ENCODE data around the gene SERPINB6. TPM values are rescaled to one million over a fixed set of nuclear protein-coding genes. Genes with fewer than 3 reads are reported as not detected.
"Not testable (repeated sequence)": the region's sequence is repeated elsewhere in the genome, so short reads cannot be mapped to it uniquely, and the experiment has no call there.

SERPINB6 gene
- total RNA-seq, 1 experiment from 2014 or later, result 62.5 TPM

DNA sequence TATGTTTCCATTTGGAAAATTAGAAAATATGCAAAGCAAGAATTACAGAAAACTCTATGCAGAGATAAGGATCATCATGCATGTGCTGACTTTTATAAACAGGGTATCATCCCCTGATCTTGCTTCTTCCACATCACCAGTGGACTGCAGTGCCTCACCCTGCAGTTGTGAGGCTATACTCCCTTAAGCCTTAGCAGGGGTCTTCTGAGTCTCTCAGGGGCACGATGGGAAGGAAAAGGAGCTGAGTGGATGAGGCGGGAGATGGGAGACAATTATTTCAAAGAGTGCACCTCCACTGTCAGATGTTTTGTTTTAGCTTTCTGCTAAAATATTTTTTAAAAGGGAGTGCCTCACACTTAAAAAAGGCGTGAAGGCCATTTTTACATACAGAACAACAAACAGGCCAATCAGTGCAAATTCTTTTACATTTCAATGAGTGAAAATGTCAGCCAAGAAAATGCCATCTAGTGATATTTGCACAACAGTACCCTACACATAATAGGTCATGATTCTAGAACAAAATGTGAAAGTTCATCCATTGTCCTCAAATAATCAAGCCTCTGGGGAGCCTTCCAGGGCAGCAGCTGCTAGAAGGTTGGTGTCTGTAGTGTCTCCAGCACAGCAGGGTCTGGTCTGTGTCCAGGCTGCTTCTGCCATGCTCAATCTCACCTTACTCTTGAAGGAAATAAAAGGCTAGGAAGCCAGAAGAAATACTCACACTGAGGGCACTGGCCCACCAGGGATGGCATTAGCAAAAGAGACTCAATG lies 55.0 kb downstream of the SERPINB6 start:
- no peaks in the 10 kb centered on the region for H3K27me3 ChIP-seq
- no peaks in the 10 kb centered on the region for H3K9me3 ChIP-seq (replicated peaks)
- DNase-seq, result peak in 1 of 2 experiments; percentile 17
- H3K4me1 ChIP-seq, result peaks cover 2% of the 10 kb centered on the region
- H3K4me3 ChIP-seq, result no peak overlapping the region
- no peak overlapping the region for H3K27ac ChIP-seq
- H3K36me3 ChIP-seq, result no peaks in the 10 kb centered on the region

DNA sequence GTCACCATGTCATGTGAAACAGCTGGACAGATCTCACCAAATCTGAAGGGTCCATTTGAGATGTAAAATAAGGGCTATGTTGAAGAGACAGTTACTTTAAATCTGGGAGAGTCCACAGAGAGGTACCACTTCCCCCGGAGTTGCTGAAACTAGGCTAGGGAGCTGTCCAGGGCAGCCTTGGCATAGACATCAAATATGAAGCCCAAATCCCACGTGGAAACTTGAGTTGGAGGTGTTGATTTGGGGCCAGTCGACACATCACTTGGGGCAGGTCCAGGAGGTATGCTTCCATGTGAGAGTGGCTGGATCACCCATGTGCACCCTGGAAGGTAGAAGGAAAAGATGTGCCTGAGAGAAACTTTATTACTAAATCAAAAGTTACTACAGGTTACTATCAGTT lies 56.2 kb downstream of the SERPINB6 start:
- no peaks in the 10 kb centered on the region for H3K36me3 ChIP-seq
- H3K27ac ChIP-seq, result no peak overlapping the region
- H3K9me3 ChIP-seq (replicated peaks), result no peaks in the 10 kb centered on the region
- H3K4me3 ChIP-seq, result no peak overlapping the region
- peaks cover 9% of the 10 kb centered on the region for H3K4me1 ChIP-seq
- DNase-seq, result no peak
- no peaks in the 10 kb centered on the region for H3K27me3 ChIP-seq

DNA sequence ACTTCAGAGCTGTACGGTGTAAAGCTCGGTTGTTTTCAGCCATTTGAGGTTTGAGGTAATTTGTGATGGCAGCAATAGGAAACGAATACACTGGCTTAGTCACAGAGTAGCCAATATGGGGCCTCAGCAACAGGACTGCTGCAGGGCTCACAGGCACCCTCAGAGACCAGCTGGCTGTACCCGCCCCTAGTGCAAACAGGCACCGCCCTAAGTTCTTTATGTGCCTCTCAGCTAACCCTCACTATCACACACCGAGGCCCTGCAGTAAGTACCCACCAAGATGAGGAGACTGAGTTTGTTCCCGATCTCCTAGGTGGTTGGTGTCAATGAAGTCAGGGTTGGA lies 57.1 kb downstream of the SERPINB6 start:
- Histone ChIP-seq H3K27me3 (no peaks in the 10 kb centered on the region), H3K4me1 (peaks cover 9% of the 10 kb centered on the region), H3K27ac (no peak overlapping the region), H3K4me3 (no peak overlapping the region), H3K9me3 (replicated peaks) (no peaks in the 10 kb centered on the region), H3K36me3 (no peaks in the 10 kb centered on the region)
- DNase-seq, result peak in 1 of 2 experiments; percentile 22

- DNase-seq, result no peak
Observed at GRCh38 chr6:2913621-2914317, 57.6 kb downstream of the SERPINB6 start.

GRCh38 chr6:2911171-2911570 lies 60.2 kb downstream of the SERPINB6 start:
- no peaks in the 10 kb centered on the region for H3K27me3 ChIP-seq
- H3K27ac ChIP-seq, result no peak overlapping the region
- H3K4me1 ChIP-seq, result peaks cover 14% of the 10 kb centered on the region
- peak; percentile 14 to 56 for DNase-seq
- no peak overlapping the region for H3K4me3 ChIP-seq
- no peaks in the 10 kb centered on the region for H3K36me3 ChIP-seq
- no peaks in the 10 kb centered on the region for H3K9me3 ChIP-seq (replicated peaks)

More at GRCh38 chr6:2913621-2914317, 57.6 kb downstream of the SERPINB6 start:
- Histone ChIP-seq H3K36me3 (no peaks in the 10 kb centered on the region), H3K4me3 (no peak overlapping the region), H3K9me3 (replicated peaks) (no peaks in the 10 kb centered on the region), H3K4me1 (peaks cover 9% of the 10 kb centered on the region), H3K27me3 (no peaks in the 10 kb centered on the region), H3K27ac (no peak overlapping the region)

GRCh38 chr6:2909718-2910117 lies 61.6 kb downstream of the SERPINB6 start:
- DNase-seq, result no peak
- Histone ChIP-seq H3K27ac (no peak overlapping the region), H3K4me1 (peaks cover 14% of the 10 kb centered on the region), H3K4me3 (no peak overlapping the region), H3K9me3 (replicated peaks) (no peaks in the 10 kb centered on the region), H3K27me3 (no peaks in the 10 kb centered on the region), H3K36me3 (no peaks in the 10 kb centered on the region)

DNA sequence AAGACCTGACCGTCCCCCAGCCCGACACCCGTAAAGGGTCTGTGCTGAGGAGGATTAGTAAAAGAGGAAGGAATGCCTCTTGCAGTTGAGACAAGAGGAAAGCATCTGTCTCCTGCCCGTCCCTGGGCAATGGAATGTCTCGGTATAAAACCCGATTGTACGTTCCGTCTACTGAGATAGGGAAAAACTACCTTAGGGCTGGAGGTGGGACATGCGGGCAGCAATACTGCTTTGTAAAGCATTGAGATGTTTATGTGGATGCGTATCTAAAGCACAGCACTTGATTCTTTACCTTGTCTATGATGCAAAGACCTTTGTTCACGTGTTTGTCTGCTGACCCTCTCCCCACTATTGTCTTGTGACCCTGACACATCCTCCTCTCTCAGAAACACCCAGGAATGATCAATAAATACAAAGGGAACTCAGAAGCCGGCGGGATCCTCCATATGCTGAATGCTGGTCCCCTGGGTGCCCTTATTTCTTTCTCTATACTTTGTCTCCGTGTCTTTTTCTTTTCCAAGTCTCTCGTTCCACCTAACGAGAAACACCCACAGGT lies 62.2 kb downstream of the SERPINB6 start:
- not testable (repeated sequence) for H3K4me3 ChIP-seq; DNase-seq; H3K27me3 ChIP-seq; H3K36me3 ChIP-seq; H3K27ac ChIP-seq; H3K9me3 ChIP-seq (replicated peaks)
- peaks cover 14% of the 10 kb centered on the region for H3K4me1 ChIP-seq

DNA sequence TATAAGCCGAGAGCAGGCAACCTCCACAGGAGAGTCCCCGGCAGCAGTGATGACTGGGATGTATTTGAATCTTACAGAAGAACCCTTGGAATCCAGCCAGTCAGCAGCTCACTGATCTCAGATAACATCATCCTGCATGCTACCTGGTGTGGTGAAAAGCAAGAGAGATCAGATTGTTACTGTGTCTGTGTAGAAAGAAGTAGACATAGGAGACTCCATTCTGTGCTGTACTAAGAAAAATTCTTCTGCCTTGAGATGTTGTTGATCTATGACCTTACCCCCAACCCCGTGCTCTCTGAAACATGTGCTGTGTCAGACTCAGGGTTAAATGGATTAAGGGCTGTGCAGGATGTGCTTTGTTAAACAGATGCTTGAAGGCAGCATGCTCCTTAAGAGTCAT lies 62.9 kb downstream of the SERPINB6 start:
- H3K27me3 ChIP-seq; H3K27ac ChIP-seq; H3K9me3 ChIP-seq (replicated peaks); H3K36me3 ChIP-seq; H3K4me3 ChIP-seq: not testable (repeated sequence)
- DNase-seq, result peak; percentile 15 to 37
- peaks cover 14% of the 10 kb centered on the region for H3K4me1 ChIP-seq

GRCh38 chr6:2903411-2904185 lies 67.8 kb downstream of the SERPINB6 start:
- H3K36me3 ChIP-seq; H3K27me3 ChIP-seq; H3K9me3 ChIP-seq (replicated peaks); H3K27ac ChIP-seq; DNase-seq; H3K4me3 ChIP-seq; H3K4me1 ChIP-seq: not testable (repeated sequence)

DNA sequence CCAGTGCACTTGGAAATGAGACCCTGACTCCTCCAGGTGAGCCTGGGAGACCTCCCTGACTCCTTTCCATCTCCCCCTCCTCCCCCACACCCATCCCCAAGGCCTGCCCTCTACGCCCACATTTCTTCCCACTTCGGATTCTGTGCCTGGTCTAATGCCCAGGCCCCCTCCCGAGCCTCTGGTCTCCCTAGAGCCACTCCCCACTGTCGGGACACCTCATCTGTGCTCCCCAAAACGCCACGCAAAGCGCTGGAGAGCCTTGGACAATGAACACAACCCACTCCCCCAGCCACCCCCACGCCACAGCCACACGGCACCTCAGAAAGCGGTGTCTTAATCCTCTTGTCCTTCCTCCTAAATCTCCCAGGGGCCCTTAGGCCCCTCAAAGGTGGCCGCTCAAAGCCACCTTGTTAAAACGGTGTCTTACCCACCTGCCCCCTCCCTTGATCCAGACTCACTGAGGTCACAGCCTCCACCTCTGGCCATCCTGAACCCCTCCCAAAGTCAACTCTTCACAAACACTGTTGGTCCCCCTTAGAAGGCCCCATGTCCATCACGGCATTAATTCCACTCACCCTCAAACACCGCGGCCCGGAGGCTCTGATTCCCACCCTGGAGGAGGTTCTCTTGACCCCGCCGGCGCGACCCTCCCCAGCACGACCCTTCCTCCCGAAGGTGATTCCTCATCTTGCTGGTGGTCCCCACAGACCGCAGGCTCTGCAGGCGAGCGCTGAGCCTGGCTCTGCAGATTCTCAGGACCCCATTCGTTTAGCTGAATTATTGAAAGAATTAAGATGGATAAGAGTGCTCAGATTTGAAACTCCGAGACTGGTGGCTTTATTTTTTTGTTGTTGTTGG lies 69.5 kb downstream of the SERPINB6 start:
- H3K4me3 ChIP-seq; DNase-seq; H3K4me1 ChIP-seq; H3K36me3 ChIP-seq; H3K27me3 ChIP-seq; H3K27ac ChIP-seq; H3K9me3 ChIP-seq (replicated peaks): not testable (repeated sequence)

- Histone ChIP-seq H3K36me3 (no peaks in the 10 kb centered on the region), H3K4me3 (no peak overlapping the region), H3K27me3 (no peaks in the 10 kb centered on the region), H3K9me3 (replicated peaks) (no peaks in the 10 kb centered on the region), H3K27ac (no peak overlapping the region), H3K4me1 (no peaks in the 10 kb centered on the region)
- no peak for DNase-seq
Observed at GRCh38 chr6:2900821-2901644, 70.3 kb downstream of the SERPINB6 start.

DNA sequence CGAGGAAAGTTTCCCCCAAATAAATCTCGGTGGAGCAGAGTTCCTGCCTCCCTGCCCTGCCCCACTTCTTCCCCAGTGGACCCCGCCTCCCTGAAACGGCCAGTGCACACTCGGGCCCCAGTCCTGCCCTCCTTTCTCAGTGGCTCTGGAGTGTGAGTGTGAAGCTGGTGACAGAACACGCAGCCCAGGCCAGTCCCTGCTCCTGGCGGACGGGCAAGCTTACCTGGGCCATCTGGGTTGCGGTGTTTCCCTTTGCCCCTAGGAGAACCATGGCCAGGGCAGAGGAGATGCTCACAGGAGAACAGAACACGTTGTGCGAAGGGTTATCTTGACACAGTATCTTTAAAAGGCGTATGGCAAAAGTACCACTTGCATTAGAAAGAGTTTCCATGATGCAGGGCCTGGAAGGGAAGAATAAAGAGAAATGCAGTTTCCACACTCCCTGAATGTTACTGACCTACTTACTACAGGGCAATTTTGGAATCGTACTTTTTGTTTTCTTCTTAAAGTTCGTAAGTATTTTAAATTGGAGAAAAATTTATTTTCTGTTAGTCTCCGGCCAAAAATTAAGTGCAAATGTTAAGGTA lies 71.1 kb downstream of the SERPINB6 start:
- no peak for DNase-seq
- no peaks in the 10 kb centered on the region for H3K4me1 ChIP-seq
- no peaks in the 10 kb centered on the region for H3K36me3 ChIP-seq
- no peak overlapping the region for H3K4me3 ChIP-seq
- H3K27me3 ChIP-seq, result no peaks in the 10 kb centered on the region
- H3K27ac ChIP-seq, result no peak overlapping the region
- H3K9me3 ChIP-seq (replicated peaks), result no peaks in the 10 kb centered on the region

GRCh38 chr6:2899596-2899995 lies 71.8 kb downstream of the SERPINB6 start:
- H3K4me3 ChIP-seq, result no peak overlapping the region
- no peaks in the 10 kb centered on the region for H3K36me3 ChIP-seq
- DNase-seq, result no peak
- H3K9me3 ChIP-seq (replicated peaks), result no peaks in the 10 kb centered on the region
- H3K4me1 ChIP-seq, result no peaks in the 10 kb centered on the region
- no peak overlapping the region for H3K27ac ChIP-seq
- no peaks in the 10 kb centered on the region for H3K27me3 ChIP-seq
